Measurements from ENCODE around the gene CNTNAP5. TPM values are rescaled to one million over a fixed set of nuclear protein-coding genes. Genes with fewer than 3 reads are reported as not detected.

CNTNAP5 gene
- total RNA-seq, 2 donors from 2014 or later: not detected

DNA sequence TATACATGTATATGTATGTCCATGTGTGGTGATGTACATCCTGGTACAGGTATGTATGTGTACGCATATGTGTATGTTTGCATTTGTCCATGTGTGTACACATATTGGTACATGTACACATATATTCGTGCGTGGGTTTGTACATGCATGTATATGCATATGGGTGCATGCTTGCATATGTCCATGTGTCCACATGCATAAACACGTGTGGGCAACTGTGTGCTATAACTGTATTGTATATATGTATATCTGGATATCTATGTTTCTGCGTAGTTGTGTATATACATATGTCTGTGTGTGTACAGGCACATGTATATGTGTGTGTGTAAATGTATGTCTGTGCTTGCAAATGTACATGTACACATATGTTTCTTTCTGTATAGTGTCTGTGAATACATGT, 858.5 kb downstream of the CNTNAP5 start:
- Histone ChIP-seq H3K4me3 (no peak overlapping the region), H3K27ac (no peak overlapping the region), H3K27me3 (replicated peaks; ENCODE audit: insufficient read depth) (no peaks in the 10 kb centered on the region), H3K4me1 (ENCODE audit: control insufficient read depth in 1 of 2, low read depth in 2 of 2) (no peaks in the 10 kb centered on the region), H3K9me3 (no peaks in the 10 kb centered on the region), H3K36me3 (no peaks in the 10 kb centered on the region)
- DNase-seq (ENCODE audit: low spot score) (no peak), ATAC-seq (ENCODE audit: insufficient number of reproducible peaks, low FRiP score, low read depth) (no peak)
- TF ChIP-seq, protein P1, sequence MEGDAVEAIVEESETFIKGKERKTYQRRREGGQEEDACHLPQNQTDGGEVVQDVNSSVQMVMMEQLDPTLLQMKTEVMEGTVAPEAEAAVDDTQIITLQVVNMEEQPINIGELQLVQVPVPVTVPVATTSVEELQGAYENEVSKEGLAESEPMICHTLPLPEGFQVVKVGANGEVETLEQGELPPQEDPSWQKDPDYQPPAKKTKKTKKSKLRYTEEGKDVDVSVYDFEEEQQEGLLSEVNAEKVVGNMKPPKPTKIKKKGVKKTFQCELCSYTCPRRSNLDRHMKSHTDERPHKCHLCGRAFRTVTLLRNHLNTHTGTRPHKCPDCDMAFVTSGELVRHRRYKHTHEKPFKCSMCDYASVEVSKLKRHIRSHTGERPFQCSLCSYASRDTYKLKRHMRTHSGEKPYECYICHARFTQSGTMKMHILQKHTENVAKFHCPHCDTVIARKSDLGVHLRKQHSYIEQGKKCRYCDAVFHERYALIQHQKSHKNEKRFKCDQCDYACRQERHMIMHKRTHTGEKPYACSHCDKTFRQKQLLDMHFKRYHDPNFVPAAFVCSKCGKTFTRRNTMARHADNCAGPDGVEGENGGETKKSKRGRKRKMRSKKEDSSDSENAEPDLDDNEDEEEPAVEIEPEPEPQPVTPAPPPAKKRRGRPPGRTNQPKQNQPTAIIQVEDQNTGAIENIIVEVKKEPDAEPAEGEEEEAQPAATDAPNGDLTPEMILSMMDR (IDR thresholded peaks at IDR 0.05): no peak

DNA sequence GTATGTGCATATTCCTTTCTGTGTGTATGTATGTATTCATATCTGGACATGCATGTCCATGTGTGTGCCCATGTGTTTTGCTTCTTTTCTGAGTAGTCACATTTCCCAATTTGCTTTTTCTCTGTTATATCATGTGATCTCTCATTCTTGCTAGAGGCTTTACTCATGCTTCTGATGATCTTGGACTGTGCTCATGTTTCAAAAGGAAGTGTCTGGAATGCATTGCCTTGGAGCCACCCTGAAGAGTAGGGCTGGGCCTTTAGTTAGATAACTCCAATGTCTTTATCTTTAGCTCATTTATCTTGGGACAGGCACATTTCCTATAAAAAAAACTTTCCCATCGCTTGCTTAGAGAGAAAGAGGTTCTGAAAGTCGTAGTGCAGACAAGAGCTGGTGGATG, 859.2 kb downstream of the CNTNAP5 start:
- TF ChIP-seq, protein P1 (IDR thresholded peaks at IDR 0.05): no peak
- no peak for ATAC-seq (ENCODE audit: insufficient number of reproducible peaks, low FRiP score, low read depth)
- Histone ChIP-seq H3K9me3 (no peaks in the 10 kb centered on the region), H3K27ac (no peak overlapping the region), H3K27me3 (replicated peaks; ENCODE audit: insufficient read depth) (no peaks in the 10 kb centered on the region), H3K36me3 (no peaks in the 10 kb centered on the region), H3K4me1 (ENCODE audit: control insufficient read depth in 1 of 2, low read depth in 2 of 2) (no peaks in the 10 kb centered on the region), H3K4me3 (no peak overlapping the region)
- DNase-seq (ENCODE audit: low spot score): no peak

DNA sequence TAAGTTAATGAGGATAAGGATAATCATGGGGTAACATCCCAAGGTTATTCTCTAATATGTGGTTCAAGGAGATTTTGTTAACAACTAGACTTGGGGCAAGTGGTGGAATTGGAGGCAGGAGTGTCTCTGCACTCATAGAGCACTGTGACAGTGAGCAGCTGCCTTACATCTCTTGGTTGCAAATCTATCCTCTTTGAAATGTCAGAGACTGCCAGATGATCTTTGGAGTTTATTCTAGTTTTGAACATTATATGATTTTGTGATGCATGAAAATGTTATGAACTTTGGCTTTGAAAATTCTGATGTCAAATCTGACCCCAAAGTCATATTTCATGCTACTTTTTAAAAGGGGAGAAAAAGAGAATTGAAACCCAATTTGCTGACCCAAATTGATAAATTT, 861.1 kb downstream of the CNTNAP5 start:
- TF ChIP-seq, protein P1 (IDR thresholded peaks at IDR 0.05): no peak
- no peak for DNase-seq (ENCODE audit: low spot score)
- Histone ChIP-seq H3K4me3 (no peak overlapping the region), H3K36me3 (no peaks in the 10 kb centered on the region), H3K27ac (no peak overlapping the region), H3K4me1 (ENCODE audit: control insufficient read depth in 1 of 2, low read depth in 2 of 2) (no peaks in the 10 kb centered on the region), H3K9me3 (no peaks in the 10 kb centered on the region), H3K27me3 (replicated peaks; ENCODE audit: insufficient read depth) (no peaks in the 10 kb centered on the region)
- ATAC-seq (ENCODE audit: insufficient number of reproducible peaks, low FRiP score, low read depth): no peak

DNA sequence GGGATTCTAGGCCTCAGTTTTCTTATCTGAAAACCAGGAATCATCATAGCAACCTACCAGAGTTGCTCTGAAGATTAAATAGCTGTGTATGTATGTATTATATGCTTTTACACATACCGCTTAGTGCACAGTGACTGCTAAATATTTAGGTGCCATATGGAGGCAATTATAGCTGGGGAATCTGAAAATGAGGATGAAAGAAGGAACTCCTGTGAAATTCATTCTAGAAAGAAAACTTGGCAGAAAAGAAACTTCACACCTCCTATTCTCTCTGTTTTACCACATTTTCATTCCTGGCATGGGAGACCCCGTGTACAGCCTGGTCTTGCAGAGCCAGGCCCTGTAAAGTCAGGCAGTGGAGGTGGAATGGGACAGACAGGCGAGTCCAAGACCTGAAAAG, 862.4 kb downstream of the CNTNAP5 start:
- H3K9me3 ChIP-seq: no peaks in the 10 kb centered on the region

DNA sequence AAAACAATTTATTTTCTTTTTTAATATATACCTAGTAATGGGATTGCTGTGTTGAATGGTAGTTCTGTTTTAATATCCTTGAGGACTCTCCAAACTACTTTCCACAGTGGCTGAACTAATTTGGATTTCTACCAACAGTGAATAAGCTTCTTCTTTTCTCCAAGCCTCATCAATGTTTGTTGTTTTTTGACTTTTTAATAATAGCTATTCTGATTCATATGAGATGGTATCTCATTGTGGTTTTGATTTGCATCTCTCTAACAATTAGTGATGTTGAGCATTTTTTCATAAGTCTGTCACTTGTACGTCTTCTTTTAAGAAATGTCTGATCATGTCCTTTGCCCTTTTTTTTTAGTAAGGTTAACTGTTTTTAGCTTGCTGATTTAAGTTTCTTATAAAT, 863.3 kb downstream of the CNTNAP5 start:
- no peak overlapping the region for H3K4me3 ChIP-seq
- H3K27me3 ChIP-seq (replicated peaks; ENCODE audit: insufficient read depth): no peaks in the 10 kb centered on the region
- TF ChIP-seq, protein P1 (IDR thresholded peaks at IDR 0.05): no peak
- H3K9me3 ChIP-seq: no peaks in the 10 kb centered on the region
- no peaks in the 10 kb centered on the region for H3K36me3 ChIP-seq
- DNase-seq (ENCODE audit: low spot score) (no peak), ATAC-seq (ENCODE audit: insufficient number of reproducible peaks, low FRiP score, low read depth) (no peak)
- no peaks in the 10 kb centered on the region for H3K4me1 ChIP-seq (ENCODE audit: control insufficient read depth in 1 of 2, low read depth in 2 of 2)
- no peak overlapping the region for H3K27ac ChIP-seq

More for the DNA sequence above, 862.4 kb downstream of the CNTNAP5 start:
- ATAC-seq (ENCODE audit: insufficient number of reproducible peaks, low FRiP score, low read depth) (no peak), DNase-seq (ENCODE audit: low spot score) (no peak)
- H3K27ac ChIP-seq: no peak overlapping the region
- TF ChIP-seq, protein P1 (IDR thresholded peaks at IDR 0.05): no peak
- no peak overlapping the region for H3K4me3 ChIP-seq
- no peaks in the 10 kb centered on the region for H3K4me1 ChIP-seq (ENCODE audit: control insufficient read depth in 1 of 2, low read depth in 2 of 2)
- H3K36me3 ChIP-seq: no peaks in the 10 kb centered on the region
- no peaks in the 10 kb centered on the region for H3K27me3 ChIP-seq (replicated peaks; ENCODE audit: insufficient read depth)
